HEK293T (cell line): ENCODE results near the gene ZNF460.

Experiments
- CTCF ChIA-PET: fragments of 350-600 bp; formaldehyde crosslinking; extraction: SDS; loops from one replicate; lab custom pipeline; 2021; ENCODE audit warnings: antibody characterized with exemption, inconsistent platforms; lab: Yijun Ruan, JAX
- POLR2A ChIA-PET: fragments of 350-600 bp; formaldehyde crosslinking; extraction: SDS; loops from one replicate; lab custom pipeline; 2020; ENCODE audit warnings: antibody characterized with exemption, inconsistent platforms; lab: Yijun Ruan, JAX
- DNase-seq: peaks from one replicate; pipeline ENCODE4 v3.0.0; 2012; ENCODE audit warnings: mixed read lengths; ENCODE audit errors: extremely low spot score
- ARNT ChIP-seq: fragments of 450-650 bp; IDR thresholded peaks from 2 replicates; pipeline ENCODE4 v1.6.1; 2017; ENCODE audit warnings: mild to moderate bottlenecking
- BHLHE40 ChIP-seq: fragments of 450-650 bp; IDR thresholded peaks from 2 replicates; pipeline ENCODE4 v1.6.1; 2016; ENCODE audit warnings: mild to moderate bottlenecking, moderate library complexity, borderline replicate concordance
- CTBP1 ChIP-seq: fragments of 450-650 bp; IDR thresholded peaks from 2 replicates; pipeline ENCODE4 v1.6.1; 2016; ENCODE audit warnings: borderline replicate concordance
- ELF4 ChIP-seq: fragments of 450-650 bp; IDR thresholded peaks from 2 replicates; pipeline ENCODE4 v1.6.1; 2017; ENCODE audit warnings: antibody characterized with exemption
- FOXA1 ChIP-seq: fragments of 450-650 bp; IDR thresholded peaks from 2 replicates; pipeline ENCODE4 v1.6.1; 2016; ENCODE audit warnings: mild to moderate bottlenecking
- FOXK2 ChIP-seq: fragments of 450-650 bp; IDR thresholded peaks from 2 replicates; pipeline ENCODE4 v1.6.1; 2016; ENCODE audit warnings: mild to moderate bottlenecking
- FOXM1 ChIP-seq: fragments of 450-650 bp; IDR thresholded peaks from 2 replicates; pipeline ENCODE4 v1.6.1; 2017; ENCODE audit warnings: mild to moderate bottlenecking, borderline replicate concordance
- HDGF ChIP-seq: fragments of 450-650 bp; IDR thresholded peaks from 2 replicates; pipeline ENCODE4 v1.6.1; 2017; ENCODE audit warnings: antibody characterized with exemption, borderline replicate concordance
- L3MBTL2 ChIP-seq: fragments of 450-650 bp; conservative IDR thresholded peaks from 2 replicates; pipeline ENCODE4 v1.6.1; 2016; ENCODE audit warnings: mild to moderate bottlenecking
- LEF1 ChIP-seq: fragments of 450-650 bp; IDR thresholded peaks from 2 replicates; pipeline ENCODE4 v1.6.1; 2017; ENCODE audit warnings: mild to moderate bottlenecking, borderline replicate concordance
- NFRKB ChIP-seq: fragments of 450-650 bp; IDR thresholded peaks from 2 replicates; pipeline ENCODE4 v1.6.1; 2016; ENCODE audit warnings: mild to moderate bottlenecking, moderate library complexity
- SP1 ChIP-seq: fragments of 450-650 bp; IDR thresholded peaks from 2 replicates; pipeline ENCODE4 v1.6.1; 2017
- SUZ12 ChIP-seq: fragments of 450-650 bp; IDR thresholded peaks from 2 replicates; pipeline ENCODE4 v1.6.1; 2016; ENCODE audit warnings: mild to moderate bottlenecking
- TARDBP ChIP-seq: fragments of 450-650 bp; IDR thresholded peaks from 2 replicates; pipeline ENCODE4 v1.6.1; 2016
- ZNF384 ChIP-seq: fragments of 450-650 bp; IDR thresholded peaks from 2 replicates; pipeline ENCODE4 v1.6.1; 2016
- TF ChIP-seq, protein P1 (sequence below): fragments of 450-650 bp; IDR thresholded peaks from 2 replicates; pipeline ENCODE4 v1.6.1; 2016

The ZNF460 gene

DNA sequence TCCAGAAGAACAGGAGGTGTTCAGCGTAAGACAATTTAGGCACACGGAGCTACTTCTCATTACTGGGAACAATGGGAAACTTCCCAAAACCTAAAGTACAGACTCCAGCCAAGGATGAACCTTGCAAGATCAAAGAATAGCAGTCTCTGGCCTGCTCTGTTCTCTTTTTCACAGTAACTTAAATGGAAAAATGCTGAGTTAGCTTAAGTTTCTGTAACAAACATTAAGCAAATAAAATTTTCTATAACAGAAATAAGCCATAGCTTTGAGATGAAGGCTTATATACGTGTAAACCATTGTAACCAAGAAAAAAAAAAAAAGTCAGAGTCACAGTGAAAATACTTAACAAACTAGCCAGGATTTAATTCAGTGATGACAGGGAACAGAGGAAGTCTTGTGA is 18.2 kb upstream of the ZNF460 start:
- CTCF ChIA-PET = no interaction called here
- DNase-seq = no peak
- no peak for TF ChIP-seq TARDBP
- TF ChIP-seq ZNF384 = no peak
- no peak for TF ChIP-seq L3MBTL2
- TF ChIP-seq CTBP1 = no peak
- no peak for TF ChIP-seq SUZ12
- no peak for TF ChIP-seq FOXK2
- no peak for TF ChIP-seq NFRKB
- no peak for TF ChIP-seq FOXA1
- TF ChIP-seq, protein P1, sequence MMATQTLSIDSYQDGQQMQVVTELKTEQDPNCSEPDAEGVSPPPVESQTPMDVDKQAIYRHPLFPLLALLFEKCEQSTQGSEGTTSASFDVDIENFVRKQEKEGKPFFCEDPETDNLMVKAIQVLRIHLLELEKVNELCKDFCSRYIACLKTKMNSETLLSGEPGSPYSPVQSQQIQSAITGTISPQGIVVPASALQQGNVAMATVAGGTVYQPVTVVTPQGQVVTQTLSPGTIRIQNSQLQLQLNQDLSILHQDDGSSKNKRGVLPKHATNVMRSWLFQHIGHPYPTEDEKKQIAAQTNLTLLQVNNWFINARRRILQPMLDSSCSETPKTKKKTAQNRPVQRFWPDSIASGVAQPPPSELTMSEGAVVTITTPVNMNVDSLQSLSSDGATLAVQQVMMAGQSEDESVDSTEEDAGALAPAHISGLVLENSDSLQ = no peak
- no peak for TF ChIP-seq ARNT
- TF ChIP-seq SP1 = no peak
- TF ChIP-seq LEF1 = no peak
- TF ChIP-seq BHLHE40 = no peak
- TF ChIP-seq HDGF = no peak
- POLR2A ChIA-PET = no interaction called here

DNA sequence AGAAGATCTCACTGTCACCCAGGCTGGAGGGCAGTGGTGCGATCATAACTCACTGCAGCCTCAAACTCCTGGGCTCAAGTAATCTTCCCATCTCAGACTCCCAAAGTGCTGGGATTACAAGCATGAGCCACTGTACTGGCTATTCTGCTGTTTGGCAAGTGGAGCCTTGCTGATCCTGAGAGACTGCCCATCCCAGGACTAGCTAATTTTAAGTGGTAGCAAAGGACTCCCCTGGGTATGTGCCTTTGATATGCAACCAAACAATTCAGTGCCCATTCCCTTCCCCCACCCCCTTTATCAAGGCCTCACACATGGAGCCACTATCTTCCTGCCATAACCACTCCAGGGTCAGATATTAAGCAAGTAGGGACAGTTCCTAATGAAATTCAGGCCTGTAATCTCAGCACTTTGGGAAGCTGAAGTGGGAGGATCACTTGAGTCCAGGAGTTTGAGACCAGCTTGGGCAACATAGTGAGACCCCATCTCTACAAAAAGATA is 17.0 kb upstream of the ZNF460 start:
- POLR2A ChIA-PET = no interaction called here
- DNase-seq = no peak
- CTCF ChIA-PET = no interaction called here
- TF ChIP-seq, protein P1 = no peak
- no peak for TF ChIP-seq TARDBP
- TF ChIP-seq NFRKB = no peak
- TF ChIP-seq HDGF = no peak
- TF ChIP-seq FOXM1 = no peak
- TF ChIP-seq ELF4 = no peak
- no peak for TF ChIP-seq SP1
- no peak for TF ChIP-seq CTBP1
- no peak for TF ChIP-seq FOXK2
- TF ChIP-seq BHLHE40 = no peak
- TF ChIP-seq SUZ12 = no peak
- TF ChIP-seq ZNF384 = no peak

DNA sequence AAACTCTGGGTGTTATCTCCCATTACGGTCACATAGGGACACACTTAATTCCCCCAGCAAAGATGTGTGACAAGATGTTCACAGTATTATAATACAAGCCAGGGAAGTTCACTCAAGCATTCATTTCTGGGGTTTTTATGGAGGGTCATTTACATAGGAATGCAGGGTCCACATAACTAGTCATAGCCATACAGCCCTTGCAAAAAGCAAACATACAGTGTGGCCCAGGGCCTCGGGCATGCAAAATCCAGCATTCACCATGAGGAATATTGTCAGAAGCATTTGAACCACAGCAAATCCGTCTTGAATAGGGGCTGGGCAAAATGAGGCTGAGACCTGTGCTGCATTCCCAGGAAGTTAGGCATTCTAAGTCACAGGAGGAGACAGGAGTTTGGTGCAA is 13.0 kb upstream of the ZNF460 start:
- ChIA-PET CTCF (no interaction called here), POLR2A (no interaction called here)
- no peak for DNase-seq
- no peak for TF ChIP-seq FOXM1
- no peak for TF ChIP-seq CTBP1
- TF ChIP-seq LEF1 = no peak
- no peak for TF ChIP-seq HDGF
- TF ChIP-seq FOXA1 = no peak
- TF ChIP-seq ELF4 = no peak
- TF ChIP-seq L3MBTL2 = no peak
- TF ChIP-seq ARNT = no peak
- TF ChIP-seq, protein P1 = no peak

DNA sequence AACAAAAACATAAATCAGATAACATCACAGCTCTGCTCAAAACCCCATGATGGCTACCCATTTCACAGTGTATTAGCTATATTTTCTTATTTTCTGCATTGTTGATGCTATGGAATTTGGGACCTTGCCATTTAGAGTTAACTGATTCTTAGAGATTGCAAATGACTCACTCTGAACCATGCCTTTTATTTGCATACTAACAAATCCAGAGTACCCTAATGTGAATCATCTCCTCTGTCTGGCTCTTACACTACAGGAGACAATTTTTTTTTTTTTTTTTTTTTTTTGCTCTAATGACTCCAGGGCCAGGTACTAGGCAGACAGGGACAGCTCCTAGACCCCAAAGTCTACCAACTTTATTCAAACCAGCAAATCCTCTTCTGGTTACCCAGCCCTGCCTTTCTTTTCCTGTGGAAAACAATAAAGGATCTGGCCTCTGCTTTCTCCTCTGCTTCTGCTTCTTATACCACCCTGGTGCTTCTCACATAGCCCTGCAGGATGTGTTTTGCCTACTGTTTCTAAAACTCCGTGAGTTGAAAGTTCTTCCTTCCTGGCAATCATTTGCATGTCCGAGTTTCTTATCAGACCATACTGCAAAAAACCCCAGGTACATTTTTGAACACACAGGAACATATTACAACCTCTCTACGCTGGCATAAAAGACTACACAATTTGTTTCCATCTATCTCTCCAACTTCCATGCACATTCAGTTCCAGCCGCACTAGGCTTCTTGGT is 10.6 kb upstream of the ZNF460 start:
- TF ChIP-seq, protein P1 = no peak
- no peak for TF ChIP-seq ZNF384
- no peak for TF ChIP-seq HDGF
- no peak for TF ChIP-seq TARDBP
- no peak for TF ChIP-seq FOXK2
- no peak for TF ChIP-seq NFRKB
- TF ChIP-seq ELF4 = no peak
- TF ChIP-seq SP1 = no peak
- ChIA-PET POLR2A (no interaction called here), CTCF (no interaction called here)
- no peak for DNase-seq

DNA sequence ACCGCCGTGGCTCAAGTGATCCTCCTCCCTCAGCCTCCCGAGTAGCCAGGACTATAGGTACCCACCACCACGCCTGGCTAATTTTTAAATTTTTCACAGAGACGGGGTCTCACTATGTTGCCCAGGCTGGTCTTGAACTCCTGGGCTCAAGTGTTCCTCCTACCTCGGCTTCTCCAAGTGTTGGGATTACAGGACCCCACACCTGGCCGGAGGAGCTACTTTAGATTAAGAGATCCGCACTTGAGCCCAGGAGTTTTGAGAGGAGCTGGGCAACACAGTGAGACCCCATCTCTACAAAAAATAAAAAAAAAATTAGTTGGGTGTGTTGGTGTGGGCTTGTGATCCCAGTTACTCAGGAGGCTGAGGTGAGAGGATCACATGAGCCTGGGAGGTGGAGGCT is 9.0 kb upstream of the ZNF460 start:
- DNase-seq = no peak
- ChIA-PET POLR2A (no interaction called here), CTCF (no interaction called here)

DNA sequence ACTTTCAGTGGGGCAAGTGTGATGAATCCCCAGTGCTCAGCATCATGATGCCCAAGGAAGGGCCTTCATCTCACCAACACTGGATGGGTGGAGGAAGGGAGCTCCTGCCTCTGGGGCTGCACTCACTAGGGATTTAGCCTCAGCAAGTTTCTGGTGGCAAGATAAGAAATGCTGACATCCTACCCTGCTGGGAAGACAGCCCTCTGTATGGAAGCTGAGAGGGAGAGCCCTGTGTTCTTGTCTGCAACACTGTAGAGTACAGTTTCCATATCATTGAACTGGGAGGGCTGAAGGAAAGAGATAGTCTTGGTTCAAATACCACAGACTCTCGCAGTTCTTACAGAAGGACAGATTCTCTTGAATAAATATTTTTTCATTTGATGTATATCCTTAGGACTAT is 7.3 kb upstream of the ZNF460 start:
- CTCF ChIA-PET = no interaction called here
- DNase-seq = no peak
- POLR2A ChIA-PET = no interaction called here
- TF ChIP-seq SP1 = no peak
- no peak for TF ChIP-seq ELF4
- TF ChIP-seq, protein P1 = no peak
- no peak for TF ChIP-seq FOXA1
- TF ChIP-seq ZNF384 = no peak
- TF ChIP-seq FOXK2 = no peak
- no peak for TF ChIP-seq HDGF
- no peak for TF ChIP-seq LEF1
- TF ChIP-seq BHLHE40 = no peak
- no peak for TF ChIP-seq SUZ12
- TF ChIP-seq FOXM1 = no peak

More for the DNA sequence above, 9.0 kb upstream of the ZNF460 start:
- no peak for TF ChIP-seq ZNF384
